GM21390 (cell line): Measurements from ENCODE around the gene LIPM.

Experiments
- ATAC-seq: cut with Tn5 transposase; IDR thresholded peaks from one replicate; pipeline ENCODE4 v1.9.1; 2021; ENCODE audit not compliant: unreplicated experiment

The LIPM gene

DNA sequence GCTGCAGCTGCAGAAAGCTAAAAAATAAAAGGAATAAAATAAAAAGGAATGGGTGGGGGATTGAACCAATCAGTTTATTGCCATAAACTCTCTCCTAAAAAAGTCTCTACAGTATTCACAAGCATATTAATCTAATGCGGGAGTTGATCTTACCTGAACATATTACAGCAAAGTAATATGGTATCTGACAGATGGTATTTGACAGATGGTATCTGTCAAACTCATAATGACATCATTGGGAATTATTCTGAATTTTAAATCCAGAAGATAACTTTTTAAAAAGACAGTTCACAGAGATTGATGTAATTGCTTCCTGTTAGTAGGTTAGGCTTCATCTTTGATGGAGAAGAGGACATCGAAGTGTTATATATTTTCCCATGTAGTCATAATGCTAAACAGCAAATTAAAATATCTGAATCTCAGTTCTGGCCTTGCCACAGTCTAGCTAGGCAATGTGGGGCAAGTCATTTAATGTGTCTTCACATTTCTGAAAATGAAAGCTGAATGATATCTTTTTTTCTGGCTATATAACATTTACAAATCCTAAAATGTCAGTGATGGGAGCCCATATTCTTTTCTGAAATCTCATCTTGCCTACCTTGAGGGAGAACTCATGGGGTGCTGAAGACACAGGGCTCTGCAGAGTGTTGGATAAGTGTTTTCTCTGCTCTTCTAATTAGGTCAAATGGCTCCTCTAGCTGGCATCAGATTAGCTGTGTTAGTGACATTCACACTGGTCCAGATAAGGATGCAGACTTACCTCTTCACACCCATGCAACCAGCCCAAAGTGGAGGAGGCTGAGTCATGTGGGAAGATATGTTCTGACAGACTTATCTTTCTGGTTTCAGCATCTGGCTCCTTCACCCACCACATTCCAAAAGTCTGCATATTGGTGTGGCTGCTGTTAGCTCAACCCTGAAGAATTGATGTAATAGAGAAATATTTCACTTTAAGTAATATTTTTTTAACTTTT is 2.1 kb upstream of the LIPM start:
- ATAC-seq = no peak

DNA sequence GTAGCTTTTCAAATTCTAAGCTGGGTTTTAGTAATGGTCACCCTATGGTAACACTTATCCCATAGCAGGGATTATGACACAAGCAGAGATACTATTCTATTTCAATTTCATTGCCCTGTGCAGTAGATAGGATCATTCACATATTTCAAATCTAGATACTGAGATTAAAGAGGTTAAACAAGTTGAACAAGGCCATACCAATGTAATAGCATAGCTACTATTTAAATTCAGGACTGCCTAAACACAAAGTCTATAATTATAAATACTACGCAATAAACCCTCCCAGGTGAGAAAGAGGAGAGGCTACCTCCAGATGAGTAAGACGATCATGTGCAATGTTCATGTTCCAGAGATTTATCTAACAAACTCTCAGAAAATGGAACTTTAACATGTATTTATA is 1.1 kb downstream of the LIPM start:
- no peak for ATAC-seq

DNA sequence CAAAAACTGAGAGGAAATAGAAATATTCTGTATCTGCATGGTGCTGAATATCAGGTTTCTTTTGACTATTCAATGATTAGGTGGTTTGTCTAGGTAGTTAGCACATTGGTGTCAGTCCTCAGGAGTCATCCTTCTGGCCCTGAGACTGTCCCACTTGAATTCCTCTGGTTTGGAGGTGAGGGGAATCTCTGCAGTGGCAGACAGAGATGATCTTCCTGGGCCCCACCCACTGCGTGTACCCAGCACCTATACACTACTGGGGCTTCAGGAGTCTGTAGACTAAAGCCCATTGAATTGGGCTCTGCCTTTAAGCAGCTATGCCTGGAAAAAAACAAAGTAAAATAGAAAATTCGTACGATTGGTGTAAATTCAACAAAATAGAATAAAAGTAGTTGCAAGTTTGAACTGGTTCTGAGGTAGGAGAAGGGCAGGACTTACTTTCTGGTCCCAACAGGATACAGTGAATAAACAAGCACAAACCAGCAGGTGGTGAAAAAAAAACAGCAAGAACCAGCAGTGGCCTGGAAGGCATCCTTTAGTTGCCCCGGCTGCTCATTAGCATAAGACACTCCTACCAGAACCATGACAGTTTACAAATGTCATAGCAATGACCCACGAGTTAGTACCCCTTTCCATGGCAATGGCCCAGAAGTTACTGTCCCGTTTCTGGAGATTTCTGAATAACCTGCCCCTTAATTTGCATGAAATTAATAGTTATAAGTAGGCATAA is 1.7 kb downstream of the LIPM start:
- no peak for ATAC-seq

DNA sequence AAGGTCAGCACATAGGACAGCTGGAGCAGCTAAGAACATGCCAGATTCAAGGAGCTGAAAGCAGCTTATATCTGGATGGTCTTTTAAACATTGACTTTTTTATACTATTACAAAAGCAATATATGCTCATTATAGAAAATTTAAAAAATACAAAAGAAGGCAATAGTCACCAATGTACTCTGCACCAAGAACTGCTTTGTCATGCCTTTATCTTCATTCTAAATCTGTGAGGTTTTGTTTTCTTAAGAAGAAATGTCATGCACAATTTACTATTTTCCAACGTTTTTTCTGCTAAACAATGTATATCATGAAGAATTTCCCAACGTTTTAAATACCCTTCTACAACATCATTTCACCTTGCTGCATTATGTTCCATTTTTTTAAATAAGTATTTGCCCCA is 2.8 kb downstream of the LIPM start:
- ATAC-seq = no peak

DNA sequence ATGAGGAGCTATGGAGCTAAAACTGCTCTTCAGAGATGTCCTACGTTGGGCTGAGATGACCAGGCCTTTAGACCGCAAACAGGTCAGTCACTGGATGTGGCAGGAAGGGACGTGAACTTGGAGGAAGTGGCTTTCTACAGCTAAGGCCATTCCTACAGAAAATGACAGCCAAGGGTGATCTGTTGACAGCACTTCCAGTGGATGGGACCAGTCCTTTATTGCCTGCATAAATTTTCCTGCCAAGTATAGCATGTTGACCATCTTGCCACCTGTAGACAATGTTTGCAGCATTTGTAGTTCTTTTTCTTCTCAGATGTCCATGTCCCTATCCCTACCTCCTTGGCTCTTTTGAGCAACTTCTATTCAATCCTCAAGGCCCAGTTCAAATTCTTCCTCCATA is 3.4 kb downstream of the LIPM start:
- no peak for ATAC-seq

DNA sequence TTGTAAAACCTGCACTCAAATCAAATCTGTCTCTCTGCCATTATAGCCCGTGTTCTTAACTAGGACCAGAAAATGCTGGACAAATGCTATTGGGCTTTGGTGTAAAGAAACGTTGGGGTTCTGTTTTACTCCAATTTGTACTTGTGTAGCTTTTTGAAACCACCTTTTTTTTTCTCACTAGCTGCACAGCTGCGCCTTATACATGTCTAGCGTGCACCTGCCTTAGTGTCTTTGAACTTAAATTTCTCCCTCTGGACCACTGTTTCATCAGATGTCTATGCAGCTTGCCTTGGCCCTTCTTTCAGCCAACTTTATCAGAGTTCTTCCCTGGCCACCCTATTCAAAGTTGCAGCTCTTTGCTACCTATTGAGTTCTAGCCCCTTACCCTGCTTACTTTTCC is 7.1 kb downstream of the LIPM start:
- ATAC-seq = no peak

DNA sequence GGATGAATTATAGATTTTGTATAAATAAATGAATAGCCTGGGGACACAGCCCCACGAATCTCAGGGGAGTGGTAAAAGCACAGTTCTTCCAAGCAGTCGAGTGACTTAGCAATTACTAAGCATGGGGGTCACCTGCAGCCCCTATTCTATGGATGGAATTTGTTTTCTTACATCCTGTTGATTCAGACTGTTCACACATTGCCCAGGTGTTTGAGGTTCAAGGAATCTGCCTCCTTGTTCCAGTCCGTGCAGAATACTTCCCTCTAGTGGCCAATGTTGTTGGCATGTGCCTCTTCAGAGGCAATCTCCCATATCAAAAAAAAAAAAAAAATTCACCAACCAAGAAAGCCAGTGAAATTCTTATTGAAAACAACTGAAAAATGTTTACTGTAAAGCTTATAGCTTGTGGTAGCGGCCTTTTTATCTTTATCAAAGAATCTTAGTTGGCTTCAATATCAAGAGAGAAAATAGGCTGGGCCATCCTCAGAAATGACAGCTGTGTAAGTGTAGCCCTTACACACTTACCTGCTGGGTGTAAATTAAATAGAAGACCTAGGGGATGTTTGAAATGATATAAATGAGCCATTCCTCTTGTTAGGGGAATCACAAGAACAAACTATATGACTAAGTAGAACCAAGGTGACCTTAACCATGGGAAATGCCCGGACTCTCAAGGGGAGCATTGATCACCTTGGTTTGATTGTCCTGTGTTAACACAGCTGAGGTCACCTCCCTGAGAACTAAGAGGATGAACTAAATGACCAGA is 7.8 kb downstream of the LIPM start:
- peak; percentile 58 for ATAC-seq

DNA sequence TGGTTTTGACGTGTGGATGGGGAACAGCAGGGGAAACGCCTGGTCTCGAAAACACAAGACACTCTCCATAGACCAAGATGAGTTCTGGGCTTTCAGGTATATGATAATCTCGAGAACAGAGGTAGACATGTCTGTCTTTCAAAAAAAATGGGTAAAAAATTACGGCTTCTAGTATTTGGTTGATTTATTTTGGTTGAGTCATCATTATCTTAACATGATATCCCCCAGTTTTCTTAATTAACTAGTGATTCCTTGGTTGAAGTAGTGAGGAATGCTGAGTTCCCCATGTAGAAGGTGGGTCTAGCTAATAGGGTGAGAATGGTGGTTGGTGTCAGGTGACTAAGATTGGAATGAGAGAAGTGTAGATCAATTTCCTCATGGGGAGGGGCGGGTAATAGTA is 10.7 kb downstream of the LIPM start:
- no peak for ATAC-seq

DNA sequence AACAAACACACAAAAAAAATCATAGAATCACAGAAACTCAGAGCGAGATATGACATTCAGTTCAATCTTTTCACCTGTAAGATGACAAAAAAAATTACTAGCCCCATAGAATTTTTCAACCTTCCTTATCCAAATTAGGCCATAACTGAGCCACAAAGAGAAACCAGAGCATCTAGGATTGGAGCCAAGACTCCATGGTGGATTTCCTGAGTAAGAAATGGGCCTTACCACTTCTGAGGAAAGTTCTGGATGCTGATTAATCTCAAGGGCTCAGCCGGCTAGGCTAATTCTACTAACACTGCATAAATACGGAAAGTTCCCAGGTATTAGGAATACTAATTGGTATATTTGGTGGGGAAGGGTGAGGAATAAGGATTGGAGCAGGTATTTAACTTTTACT is 16.8 kb downstream of the LIPM start:
- no peak for ATAC-seq

DNA sequence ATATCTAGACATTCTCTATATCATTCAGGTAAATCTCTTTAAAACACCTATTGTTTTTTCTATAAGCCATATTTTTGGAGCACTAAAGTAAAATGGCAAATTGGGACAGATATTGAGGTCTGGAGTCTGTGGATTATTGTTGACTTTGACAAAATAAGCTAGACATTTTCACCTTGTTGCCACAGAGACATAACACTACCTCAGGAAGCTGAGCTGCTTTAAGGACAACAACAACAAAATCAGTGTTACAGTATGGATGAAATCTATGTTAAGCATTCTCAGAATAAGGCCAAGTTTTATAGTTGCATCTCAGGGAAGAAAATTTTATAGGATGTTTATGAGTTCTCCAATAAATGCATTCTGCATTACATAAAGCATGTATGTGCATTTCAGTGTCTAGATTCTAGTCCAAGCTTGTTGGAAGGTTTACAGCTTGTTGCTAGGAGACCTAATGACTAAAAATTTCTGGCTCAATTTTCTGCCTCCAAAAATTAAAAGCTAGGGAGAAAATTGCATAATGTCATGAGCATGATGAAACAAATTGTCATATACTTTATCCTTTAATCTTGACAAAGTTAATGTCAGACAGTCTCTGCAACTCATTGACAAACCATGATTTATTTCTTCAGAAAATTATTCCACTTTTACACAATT is 18.3 kb downstream of the LIPM start:
- ATAC-seq = no peak

DNA sequence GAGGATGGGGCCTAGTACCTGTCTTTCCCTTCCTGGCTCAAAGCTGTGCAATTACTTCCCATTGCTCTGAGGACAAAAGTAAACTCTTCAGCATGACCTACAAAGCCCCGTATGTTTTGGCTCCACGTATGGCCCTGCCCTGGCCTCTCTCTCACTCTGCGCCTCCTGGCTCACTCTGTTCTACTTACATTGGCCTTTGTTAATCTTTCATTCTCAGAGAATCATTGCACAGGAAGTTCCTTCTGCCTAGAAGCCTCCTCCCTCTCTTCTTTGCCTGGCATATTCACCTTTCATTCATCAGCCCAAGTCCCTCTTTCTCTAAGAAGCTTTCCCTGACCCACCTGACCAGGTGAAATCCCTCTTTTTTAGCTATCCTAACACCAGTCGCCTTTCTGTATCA is 23.9 kb downstream of the LIPM start:
- ATAC-seq = no peak

DNA sequence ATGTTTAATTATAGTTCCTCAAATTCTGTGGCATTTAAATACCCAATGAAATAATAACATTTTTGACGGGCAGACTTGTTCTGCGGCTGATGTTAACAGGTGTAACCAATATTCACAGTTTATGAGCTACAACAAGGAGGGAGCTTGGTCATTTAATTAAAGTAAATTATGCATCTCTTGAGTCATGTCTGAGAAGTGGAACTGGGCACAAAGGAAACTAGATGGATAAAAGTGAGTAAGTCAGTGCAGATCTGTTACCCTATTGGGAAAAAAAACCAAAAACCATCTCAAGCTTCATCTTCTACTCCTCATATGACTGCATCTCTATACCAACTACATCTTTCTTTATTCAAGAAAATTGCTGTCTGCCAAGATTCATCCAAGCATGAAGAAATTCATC is 25.1 kb downstream of the LIPM start:
- ATAC-seq = no peak

DNA sequence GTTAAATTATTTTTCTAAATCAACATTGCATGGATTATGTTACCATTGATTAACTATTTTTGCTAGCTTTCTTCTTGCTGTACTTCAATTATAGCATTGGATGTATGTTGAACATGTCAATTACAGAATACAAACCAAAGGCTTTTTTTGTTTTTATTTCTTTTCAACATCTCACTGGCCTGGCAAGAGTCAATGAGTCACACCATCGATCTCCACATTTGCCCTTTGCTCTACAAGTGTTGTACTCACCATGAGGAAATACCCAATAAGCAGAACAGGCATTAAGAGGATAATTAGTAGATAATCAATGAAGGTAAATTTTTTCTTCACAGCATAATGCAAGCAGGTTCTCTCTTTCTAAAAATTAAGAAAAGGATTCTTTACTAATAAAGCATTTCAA is 25.8 kb downstream of the LIPM start:
- no peak for ATAC-seq

DNA sequence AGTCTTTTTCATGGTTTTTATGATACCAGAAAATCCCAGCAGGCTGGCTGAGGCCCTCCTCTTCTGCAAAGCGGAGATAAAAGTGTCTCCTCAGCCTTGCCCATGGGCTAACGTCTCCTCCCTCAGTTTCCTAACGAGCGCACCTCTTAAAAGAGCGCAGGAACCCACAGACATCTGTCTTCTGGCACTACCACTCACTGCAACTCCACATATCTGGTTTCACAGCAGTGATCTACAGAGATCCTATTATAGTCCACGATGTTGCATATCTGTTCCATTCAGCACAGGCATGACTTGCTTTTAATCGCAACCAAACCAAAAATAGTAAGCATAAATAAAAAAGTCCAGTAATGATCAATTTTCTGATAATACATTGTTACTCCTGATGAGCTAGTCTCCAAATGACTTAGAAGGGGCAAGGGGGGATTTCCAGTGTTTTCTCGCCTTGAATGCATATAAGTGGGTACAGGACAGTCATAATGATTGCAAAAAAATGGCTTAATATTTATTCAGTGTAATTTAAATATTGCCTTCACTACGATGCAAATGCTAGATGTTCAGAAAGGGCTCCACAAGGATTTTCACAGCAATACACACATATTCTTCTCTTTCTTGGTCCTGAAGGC is 28.2 kb downstream of the LIPM start:
- no peak for ATAC-seq

DNA sequence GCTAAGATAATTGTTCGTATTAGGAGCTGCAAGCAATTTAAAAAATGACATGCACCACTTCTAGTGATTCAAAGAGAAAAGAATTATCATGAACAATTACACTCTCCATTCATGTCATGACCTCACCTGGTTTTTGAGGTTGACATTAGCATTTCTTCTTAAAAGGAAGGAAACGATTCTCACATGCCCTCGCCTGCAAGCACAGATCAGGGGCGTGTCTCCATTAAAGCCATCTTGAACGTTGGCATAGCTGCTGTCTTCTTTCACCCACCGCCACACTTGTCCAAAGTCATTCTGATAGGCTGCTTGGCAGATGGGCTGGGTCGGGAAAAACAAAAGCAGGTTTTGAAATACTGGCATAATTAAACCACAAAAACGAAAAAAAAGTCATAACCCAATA is 29.2 kb downstream of the LIPM start:
- ATAC-seq = no peak

DNA sequence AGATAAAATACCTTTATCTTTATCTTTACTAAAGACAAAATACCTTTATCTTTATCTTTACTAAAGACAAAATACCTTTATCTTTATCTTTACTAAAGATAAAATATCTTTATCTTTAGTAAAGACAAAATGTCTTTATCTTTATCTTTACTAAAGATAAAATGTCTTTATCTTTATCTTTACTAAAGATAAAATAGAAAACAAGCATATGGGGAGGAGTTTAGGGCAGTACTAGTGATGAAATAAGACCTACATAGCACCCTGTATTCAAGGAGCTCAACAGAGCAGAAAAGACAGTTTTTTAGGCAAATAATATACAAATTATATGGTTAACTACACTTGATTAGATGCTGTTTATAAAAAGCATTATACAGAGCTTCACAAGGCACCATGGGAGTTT is 29.8 kb downstream of the LIPM start:
- ATAC-seq = no peak

DNA sequence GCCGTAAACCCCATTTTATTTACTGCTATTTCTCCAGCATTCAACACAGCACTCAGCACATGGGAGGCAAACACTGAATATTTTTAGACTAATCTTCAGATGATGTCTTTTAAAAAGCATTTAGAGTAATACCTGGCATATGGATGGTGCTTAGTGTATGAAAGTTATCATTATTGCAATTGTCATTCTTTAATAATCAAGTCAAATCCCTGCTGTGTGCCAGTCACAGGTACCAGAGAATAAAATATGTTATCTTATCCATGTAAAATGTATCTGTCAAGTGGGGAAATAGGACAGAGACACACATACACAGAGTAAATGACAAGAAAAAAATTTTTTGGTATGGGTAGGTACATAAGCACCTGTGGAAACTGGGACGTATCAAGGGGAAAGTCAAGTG is 30.6 kb downstream of the LIPM start:
- ATAC-seq = no peak

DNA sequence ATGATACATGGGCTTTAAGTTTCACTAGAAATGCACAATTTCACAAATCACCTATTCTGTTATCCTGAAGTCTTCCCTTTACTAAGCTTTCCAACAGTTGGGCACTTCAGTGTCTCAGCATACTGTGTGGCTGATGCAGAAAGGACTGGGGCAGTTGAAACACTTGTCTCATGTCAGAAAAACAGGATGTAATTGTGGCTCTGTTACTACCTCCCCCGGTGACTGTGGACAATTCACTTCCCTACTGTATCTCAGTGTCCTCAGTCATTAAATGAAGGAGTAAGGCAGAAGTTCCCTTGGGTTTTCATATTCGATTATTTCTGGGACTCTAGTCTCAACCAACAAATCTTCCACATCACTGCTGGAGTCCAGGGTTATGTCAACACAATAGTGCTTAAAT is 31.2 kb downstream of the LIPM start:
- no peak for ATAC-seq

DNA sequence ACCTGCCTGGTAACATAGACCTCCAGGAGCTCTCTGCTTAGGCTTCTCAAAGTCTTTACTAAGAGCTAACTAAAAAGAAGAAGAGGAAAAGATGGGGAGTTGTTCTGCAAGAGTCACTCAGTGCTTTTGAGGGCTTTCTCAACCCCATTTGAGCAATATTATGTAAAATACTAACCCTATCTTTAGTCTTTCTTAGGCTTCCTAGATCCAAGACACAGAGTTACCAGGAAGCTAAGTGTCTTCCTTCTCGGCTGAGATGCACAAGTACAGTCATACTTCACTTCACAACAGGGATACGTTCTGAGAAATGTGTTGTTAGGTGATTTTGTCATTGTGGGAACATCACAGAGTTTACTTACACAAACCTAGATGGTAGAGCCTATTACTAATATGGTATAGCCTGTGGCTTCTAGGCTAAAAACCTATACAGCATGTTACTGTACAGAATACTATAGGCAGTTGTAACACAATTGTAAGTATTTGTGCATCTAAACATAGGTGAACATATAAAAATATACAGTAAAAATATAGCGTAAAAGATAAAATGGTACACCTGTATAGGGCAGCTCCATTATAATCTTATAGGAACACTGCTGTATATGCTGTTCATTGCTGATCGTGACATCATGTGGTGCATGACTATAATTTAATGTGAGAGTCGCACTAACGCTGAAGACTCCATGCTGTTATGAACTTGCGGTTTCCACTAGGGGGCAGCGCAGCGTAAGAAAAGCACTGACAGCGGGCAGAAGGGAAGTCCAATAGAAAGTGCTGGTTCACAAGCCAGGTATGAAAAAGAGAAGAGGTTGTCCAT is 32.8 kb downstream of the LIPM start:
- ATAC-seq = peak; percentile 78

DNA sequence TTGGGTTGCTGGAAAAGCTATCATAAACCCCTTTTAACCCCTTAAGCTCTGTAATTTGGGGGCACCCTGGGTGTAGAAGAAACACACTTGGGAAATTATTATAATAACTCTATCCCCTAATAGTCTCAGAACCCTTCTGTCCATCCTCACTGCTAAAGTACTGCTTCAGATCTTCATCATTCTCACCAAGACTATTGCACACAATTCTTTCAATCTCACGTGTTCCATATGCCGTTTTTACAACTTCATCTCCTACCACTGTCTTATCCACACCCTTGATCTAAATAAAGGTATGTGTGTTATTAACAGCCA is 33.3 kb downstream of the LIPM start:
- no peak for ATAC-seq
